Transverse colon (tissue), 4 donors: ENCODE data around the gene IFNA4. TPM values are rescaled to one million over a fixed set of nuclear protein-coding genes. Genes with fewer than 3 reads are reported as not detected.

Source experiments
- DNase-seq: peaks from one replicate; pipeline ENCODE4 v3.0.0-alpha.2; 2019
- H3K27ac ChIP-seq, 4 donors: fragments of 200-600 bp; sonication (generic); 2 replicates each; pipeline ENCODE4 v1.5.1; 2016 to 2018; ENCODE audit warnings: inconsistent platforms in 4 of 4
- H3K27me3 ChIP-seq: fragments of 200-600 bp; sonication (generic); 2 replicates; pipeline ENCODE4 v1.5.1; 2017; ENCODE audit warnings: inconsistent platforms
- H3K36me3 ChIP-seq, 4 donors: fragments of 200-600 bp; sonication (generic); 2 replicates each; pipeline ENCODE4 v1.5.1; 2017 to 2019; ENCODE audit warnings: inconsistent platforms in 4 of 4
- H3K4me1 ChIP-seq, 4 donors: fragments of 200-600 bp; sonication (generic); 2 replicates each; pipeline ENCODE4 v1.5.1; 2017 to 2020; ENCODE audit warnings: inconsistent platforms in 4 of 4
- H3K4me3 ChIP-seq, 4 donors: fragments of 200-600 bp; sonication (generic); 1 replicate in 1 of 4; 2 replicates in 3 of 4; pipeline versions ENCODE4 v1.5.1 to v1.6.1; 2017 to 2019; ENCODE audit warnings: inconsistent platforms in 4 of 4
- H3K9me3 ChIP-seq, 2 donors: fragments of 200-600 bp; sonication (generic); 2 replicates each; pipeline ENCODE4 v1.5.1; 2017 to 2019; ENCODE audit warnings: inconsistent platforms in 2 of 2
- CTCF ChIP-seq, 5 experiments: fragments of 200-600 bp in 3 of 5; fragments of 450-650 bp in 2 of 5; sonication (generic) in 3 of 5; IDR thresholded peaks; 1 replicate in 2 of 5; 2 replicates in 3 of 5; pipeline ENCODE4 v1.5.1; 2016 to 2017; ENCODE audit warnings: antibody characterized with exemption in 5 of 5, inconsistent platforms in 3 of 5, mild to moderate bottlenecking in 2 of 5, moderate library complexity in 1 of 5
- EP300 ChIP-seq: sonication (generic); formaldehyde crosslinking; IDR thresholded peaks from one replicate; pipeline ENCODE4 v1.6.1; 2017; ENCODE audit warnings: antibody characterized with exemption, low read depth
- POLR2A ChIP-seq: fragments of 450-650 bp; IDR thresholded peaks from one replicate; pipeline ENCODE4 v1.6.1; 2016; ENCODE audit warnings: antibody characterized with exemption, mild to moderate bottlenecking, moderate library complexity
- POLR2AphosphoS5 ChIP-seq, 3 donors: sonication (generic); formaldehyde crosslinking; IDR thresholded peaks; one replicate each; pipeline ENCODE4 v1.6.1; 2016; ENCODE audit warnings: antibody characterized with exemption in 3 of 3
- WGBS, 2 donors: methylation state at CpG; one replicate each; pipeline ENCODE4 v1.1.5; 2018; ENCODE audit warnings: low coverage in 1 of 2; 5-methylcytosine and 5-hydroxymethylcytosine counted together
- in situ Hi-C, 4 donors: fragments of 200-750 bp; cut with MboI; loops; one replicate each; pipeline versions ENCODE4 v1.15.0 to v1.15.1; 2017; ENCODE audit warnings: low sequenced_read_pairs in 3 of 4, low pct_ligation_motif_present in 1 of 4, low pct_unique_long_range_greater_than_20kb in 1 of 4
- intact Hi-C: fragments of 100-400 bp; cut with DNase I; formaldehyde crosslinking; loops from one replicate; pipeline ENCODE4 v1.15.1; 2023; ENCODE audit warnings: low total_unique reads
- total RNA-seq, 4 donors: library from RNA; depleted of rRNA; stranded (reverse); fragments of >200 nt; gene quantifications; one replicate each; pipeline ENCODE4 v1.1.0, GENCODE V29; 2016

The IFNA4 gene
- total RNA-seq, 4 donors from 2014 or later = not detected

GRCh38 chr9:21165516-21165915 is 21.9 kb downstream of the IFNA4 start:
- Histone ChIP-seq H3K27me3 (no peaks in the 10 kb centered on the region), H3K9me3 (no peaks in the 10 kb centered on the region), H3K4me1 (no peaks in the 10 kb centered on the region), H3K27ac (no peak overlapping the region), H3K4me3 (no peak overlapping the region), H3K36me3 (no peaks in the 10 kb centered on the region)
- intact Hi-C loops (no loop called here), in situ Hi-C loops (no loop called here)
- DNase-seq = no peak
- 71 to 76% methylated on average over 1 of the region's 1 CpG for WGBS, 2 donors
- no peak for TF ChIP-seq CTCF (IDR thresholded peaks at IDR 0.05)
- TF ChIP-seq POLR2A = no peak
- TF ChIP-seq POLR2AphosphoS5 (IDR thresholded peaks at IDR 0.05) = no peak
- no peak for TF ChIP-seq EP300

- H3K27me3 ChIP-seq = no peaks in the 10 kb centered on the region
- no peak for TF ChIP-seq POLR2AphosphoS5 (IDR thresholded peaks at IDR 0.05)
- TF ChIP-seq EP300 = no peak
- TF ChIP-seq POLR2A = no peak
- no peak for TF ChIP-seq CTCF (IDR thresholded peaks at IDR 0.05)
- H3K9me3 ChIP-seq = no peaks in the 10 kb centered on the region
- 9 to 23% methylated on average over 1 of the region's 1 CpG for WGBS, 2 donors
- in situ Hi-C loops (no loop called here), intact Hi-C loops (no loop called here)
- H3K27ac ChIP-seq = no peak overlapping the region
- no peaks in the 10 kb centered on the region for H3K36me3 ChIP-seq
- no peak overlapping the region for H3K4me3 ChIP-seq
- H3K4me1 ChIP-seq = no peaks in the 10 kb centered on the region
- DNase-seq = no peak
These were observed 27.2 kb downstream of the IFNA4 start for GRCh38 chr9:21160178-21160577.

- DNase-seq = no peak
- Histone ChIP-seq H3K27ac (no peak overlapping the region), H3K4me3 (no peak overlapping the region), H3K4me1 (peaks cover 0 to 4% (median 0%) of the 10 kb centered on the region in 4 donors), H3K27me3 (no peaks in the 10 kb centered on the region), H3K9me3 (no peaks in the 10 kb centered on the region), H3K36me3 (no peaks in the 10 kb centered on the region)
- intact Hi-C loops = no loop called here
- 57 to 69% methylated on average over 2 of the region's 2 CpGs for WGBS, 2 donors
- TF ChIP-seq POLR2AphosphoS5 (IDR thresholded peaks at IDR 0.05) = no peak
- TF ChIP-seq CTCF (IDR thresholded peaks at IDR 0.05) = no peak
- no peak for TF ChIP-seq EP300
- no peak for TF ChIP-seq POLR2A
- in situ Hi-C loops = no loop called here
These were observed 31.9 kb downstream of the IFNA4 start for GRCh38 chr9:21155501-21155900.

GRCh38 chr9:21154018-21154608 is 33.3 kb downstream of the IFNA4 start:
- intact Hi-C loops = no loop called here
- WGBS, 2 donors = 10 to 18% methylated on average over 3 of the region's 3 CpGs
- Histone ChIP-seq H3K27me3 (no peaks in the 10 kb centered on the region), H3K27ac (no peak overlapping the region), H3K4me3 (no peak overlapping the region), H3K4me1 (peaks cover 0 to 4% (median 0%) of the 10 kb centered on the region in 4 donors), H3K9me3 (no peaks in the 10 kb centered on the region), H3K36me3 (no peaks in the 10 kb centered on the region)
- no peak for TF ChIP-seq CTCF (IDR thresholded peaks at IDR 0.05)
- TF ChIP-seq POLR2AphosphoS5 (IDR thresholded peaks at IDR 0.05) = no peak
- no peak for TF ChIP-seq POLR2A
- TF ChIP-seq EP300 = no peak
- DNase-seq = no peak
- in situ Hi-C loops = no loop called here
